NCI-H1694 (cell line): ENCODE results near the gene MYBPC1.
"Not testable (repeated sequence)": the region's sequence is repeated elsewhere in the genome, so short reads cannot be mapped to it uniquely, and the experiment has no call there.

Experiments
- DNase-seq: peaks from one replicate; lab custom pipeline; 2025; lab: John Stamatoyannopoulos, UW

MYBPC1 gene

DNA sequence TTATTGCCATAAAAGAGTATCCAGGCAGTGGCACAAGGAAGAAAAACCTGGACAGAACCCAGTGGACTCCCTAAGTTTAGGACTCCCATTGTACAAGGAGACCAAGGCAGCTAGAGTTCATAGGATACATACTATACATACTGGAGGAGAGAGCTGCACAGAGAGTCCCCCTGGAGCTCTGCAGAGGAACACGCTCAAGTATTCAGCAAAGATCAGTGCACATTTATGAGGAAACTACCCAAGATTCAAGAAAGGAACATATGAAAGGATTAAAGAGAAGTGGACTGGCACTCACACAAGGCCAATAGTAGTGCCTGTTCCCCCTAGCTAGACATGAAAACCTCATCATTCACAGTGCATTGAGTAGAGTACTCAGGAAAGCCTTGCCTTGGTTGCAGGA is 59.7 kb downstream of the MYBPC1 start:
- DNase-seq: no peak

DNA sequence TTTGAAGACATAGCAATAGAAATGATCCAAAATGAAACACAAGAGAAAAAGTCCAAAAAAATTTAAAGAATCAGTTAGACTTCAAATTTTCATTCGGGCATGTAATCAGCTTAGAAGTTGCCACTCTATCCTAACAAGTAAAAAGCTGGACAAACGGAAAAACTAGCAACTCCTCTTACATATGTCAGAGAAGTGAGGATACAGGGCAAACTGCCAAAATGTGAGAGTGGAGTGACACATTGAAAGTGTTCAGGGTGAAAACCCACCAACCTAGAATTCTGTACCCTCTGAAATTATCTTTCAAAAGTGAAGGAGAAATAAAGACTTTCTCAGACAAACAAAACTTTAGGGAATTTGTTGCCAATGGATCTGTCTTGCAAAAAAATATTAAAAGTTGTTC is 60.6 kb downstream of the MYBPC1 start:
- no peak for DNase-seq

DNA sequence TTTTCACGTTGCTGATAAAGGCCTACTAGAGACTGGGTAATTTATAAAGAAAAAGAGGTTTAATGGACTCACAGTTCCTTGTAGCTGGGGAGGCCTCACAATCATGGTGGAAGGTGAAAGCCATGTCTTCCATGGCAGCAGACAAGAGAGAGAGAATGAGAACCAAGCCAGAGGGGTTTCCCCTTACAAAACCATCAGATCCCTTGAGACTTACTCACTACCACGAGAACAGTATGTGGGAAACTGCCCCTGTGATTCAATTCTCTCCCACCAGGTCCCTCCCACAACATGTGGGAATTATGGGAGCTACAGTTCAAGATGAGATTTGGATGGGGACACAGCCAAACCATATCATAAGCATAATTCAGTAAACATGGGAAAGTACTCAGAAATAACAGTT is 65.9 kb downstream of the MYBPC1 start:
- DNase-seq: not testable (repeated sequence)

DNA sequence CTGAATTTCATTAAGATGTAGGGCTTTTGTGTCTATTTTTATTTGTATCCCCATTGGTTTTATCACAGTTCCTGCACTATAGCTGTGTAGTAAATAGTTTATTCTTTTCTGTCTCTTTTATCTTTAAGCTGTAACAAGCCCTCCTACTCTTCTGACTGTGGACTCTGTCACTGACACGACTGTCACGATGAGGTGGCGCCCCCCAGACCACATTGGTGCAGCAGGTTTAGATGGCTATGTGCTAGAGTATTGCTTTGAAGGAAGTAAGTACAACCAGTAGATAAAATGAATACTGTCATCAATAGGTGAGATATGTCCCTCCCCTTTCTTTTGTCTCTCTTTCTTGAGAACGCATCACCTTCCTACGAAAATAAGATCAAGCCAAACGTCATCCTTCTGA is 68.5 kb downstream of the MYBPC1 start:
- no peak for DNase-seq

DNA sequence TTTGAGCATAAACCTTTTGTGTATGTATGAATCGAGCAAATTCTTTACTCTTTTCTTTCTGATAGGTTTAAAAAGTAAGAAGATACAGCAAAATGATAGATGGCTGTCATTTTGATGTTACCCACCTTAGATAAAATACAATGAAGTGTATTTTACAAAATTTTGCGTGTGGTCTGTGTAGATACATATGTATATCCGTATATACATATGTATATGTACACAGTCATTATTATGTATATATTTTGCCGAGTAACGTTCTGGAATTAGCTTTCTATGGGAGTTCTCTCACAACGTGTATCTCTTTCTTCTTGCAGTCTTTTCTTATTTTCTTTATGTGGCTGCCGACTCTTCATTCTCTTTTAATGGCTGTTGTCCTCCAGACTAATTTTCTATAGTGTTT is 70.2 kb downstream of the MYBPC1 start:
- DNase-seq: no peak

DNA sequence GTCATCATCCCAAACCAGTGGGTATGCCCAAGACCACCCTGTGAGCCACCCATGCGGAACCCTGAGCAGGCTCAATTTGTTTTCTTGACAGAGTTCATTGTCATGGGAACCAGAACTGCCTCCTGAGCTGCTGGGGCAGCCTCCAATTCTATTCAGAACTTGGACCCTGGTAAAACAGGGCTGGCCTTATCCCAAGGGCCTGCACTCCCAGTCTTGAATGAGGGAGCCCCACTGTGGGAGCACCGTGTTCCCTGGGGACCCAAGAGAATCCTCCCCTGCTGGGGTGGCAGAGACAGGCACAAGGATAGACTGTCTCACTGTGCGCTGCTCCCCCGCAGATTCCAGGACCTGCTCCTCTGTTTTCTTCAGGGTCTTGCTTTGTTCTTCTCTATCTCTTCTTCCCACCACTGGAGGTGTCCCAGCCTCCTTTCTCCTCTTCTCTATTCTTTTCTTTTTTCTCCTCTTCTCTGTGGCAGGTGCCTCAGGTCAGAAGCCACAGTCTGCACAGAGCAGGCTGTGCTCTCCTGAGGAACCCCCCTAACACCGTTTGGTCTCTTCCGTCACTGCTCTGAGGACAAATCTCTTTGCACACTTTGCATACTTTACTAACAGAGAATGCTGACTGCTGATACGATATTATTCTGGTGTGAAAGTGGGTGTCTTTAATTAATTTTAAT is 71.4 kb downstream of the MYBPC1 start:
- DNase-seq: no peak

DNA sequence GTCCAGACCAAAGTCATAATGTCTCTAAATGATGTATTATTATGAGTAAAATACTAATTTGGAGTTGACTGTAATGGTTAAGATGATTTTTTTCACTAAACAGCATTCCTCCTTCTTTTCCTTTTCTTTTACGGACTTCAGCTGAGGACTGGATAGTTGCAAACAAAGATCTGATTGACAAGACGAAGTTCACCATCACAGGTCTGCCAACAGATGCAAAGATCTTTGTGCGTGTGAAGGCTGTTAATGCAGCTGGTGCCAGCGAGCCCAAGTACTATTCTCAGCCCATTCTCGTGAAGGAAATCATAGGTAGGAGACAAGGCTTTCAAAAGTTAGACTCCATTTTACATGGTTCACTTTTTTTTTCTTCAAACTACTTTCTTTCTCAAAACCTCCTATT is 72.8 kb downstream of the MYBPC1 start:
- DNase-seq: no peak

DNA sequence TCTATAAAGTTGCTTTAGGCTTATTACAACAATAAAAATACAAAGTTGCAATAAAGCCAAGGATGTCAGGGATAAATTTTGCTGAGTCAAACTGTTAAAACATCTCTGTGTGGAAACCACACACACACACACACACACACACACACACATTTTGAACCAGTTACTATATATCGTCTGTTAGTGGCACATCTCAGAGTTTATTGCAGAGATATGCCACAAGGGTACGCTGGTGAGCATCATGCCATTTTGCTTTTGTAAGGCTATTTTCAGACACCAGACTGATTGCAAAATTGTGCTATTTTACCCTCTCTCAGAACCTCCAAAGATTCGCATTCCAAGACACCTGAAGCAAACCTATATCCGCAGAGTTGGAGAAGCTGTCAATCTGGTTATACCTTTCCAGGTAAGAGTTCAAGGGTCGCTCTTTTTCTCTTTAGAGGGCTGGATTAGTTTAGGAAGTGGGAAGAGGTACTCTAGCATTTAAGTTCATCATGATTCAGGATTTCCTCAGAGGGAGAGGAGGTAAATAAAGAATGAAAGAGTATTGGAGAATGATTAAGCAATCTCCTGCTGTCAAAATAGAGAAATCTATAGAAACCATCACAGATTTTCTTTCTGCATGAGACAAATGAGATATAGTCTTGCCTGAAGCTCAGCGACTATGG is 75.4 kb downstream of the MYBPC1 start:
- peak; percentile 17 for DNase-seq

DNA sequence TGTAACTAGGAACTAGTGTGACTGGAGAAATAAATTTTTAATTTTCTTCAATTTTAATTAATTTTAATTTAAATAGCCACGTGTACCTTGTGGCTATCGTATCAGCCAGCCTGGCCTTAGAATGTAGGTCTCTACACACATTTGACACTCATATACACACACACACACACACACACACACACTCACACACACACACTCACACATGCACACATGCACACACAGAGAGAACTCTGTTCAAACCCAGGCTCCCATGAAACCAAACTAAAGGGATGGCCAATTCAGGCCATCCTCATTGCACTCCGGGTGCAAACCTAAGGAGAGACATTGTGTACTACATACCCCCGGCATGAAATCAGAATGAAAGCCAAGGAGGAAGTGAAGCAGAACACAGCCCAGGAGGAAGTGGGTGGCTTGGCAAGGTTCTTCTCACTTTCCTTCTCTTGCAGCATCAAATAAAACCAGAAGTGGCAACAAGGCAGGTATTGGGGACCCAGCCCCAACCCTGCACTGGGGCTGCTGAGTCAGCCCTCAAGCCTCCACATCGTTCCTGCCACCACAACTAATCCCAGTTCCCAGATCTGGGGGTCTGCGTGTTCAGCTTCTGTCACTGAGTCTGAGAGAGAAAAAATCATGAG is 76.5 kb downstream of the MYBPC1 start:
- no peak for DNase-seq

DNA sequence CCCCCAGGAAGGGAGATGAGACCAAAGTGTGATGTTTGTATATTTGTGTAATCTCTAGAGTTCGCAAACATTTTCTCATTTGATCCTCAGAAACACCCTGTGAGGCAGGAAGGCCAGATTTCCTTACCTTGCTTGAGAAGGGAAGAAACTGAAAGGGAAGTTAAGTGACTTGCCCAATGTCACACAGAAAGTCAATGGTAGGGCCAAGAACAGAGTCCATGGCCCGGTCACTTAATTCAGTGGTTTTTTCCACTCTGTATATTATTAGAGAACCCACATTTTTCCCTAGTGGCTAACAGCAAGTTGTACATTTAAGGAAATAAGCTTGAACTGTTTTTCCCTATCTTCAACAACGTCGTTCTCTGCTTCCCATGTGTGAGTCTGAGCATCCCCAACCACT is 77.1 kb downstream of the MYBPC1 start:
- DNase-seq: no peak

DNA sequence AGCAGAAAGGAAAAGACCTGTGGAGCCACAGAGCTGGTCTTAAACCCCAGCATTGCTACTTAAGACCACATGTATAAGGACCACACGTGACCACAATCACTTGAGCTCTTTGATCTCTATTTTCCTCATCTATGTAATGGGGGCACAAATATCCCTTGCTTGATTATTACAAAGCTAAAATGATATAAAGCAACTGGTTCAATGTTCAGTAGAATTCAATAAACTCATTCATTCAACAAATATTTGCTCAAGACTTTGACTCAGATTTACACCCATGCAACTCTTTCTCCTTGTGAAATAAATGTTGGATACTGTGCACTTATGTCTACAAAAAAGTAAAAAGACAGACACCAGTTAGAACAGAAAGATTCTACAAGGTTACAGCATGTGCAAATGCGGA is 80.8 kb downstream of the MYBPC1 start:
- DNase-seq: no peak

DNA sequence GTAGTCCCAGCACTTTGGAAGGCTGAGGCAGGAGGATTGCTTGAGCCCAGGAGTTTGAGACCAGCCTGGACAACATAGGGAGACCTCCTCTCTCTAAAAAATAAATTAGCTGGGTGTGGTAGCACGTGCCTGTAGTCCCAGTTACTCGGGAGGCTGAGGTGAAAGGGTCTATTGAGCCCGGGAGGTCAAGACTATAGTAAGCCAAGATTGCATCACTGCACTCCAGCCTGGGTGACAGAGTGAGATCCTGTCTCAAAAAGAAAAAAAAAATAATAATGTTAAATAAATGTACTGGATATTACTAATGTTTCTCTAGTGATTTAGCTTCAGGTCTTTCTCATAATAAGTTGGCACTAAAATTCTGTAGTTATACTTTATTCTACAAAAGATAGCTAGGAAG is 81.7 kb downstream of the MYBPC1 start:
- DNase-seq: not testable (repeated sequence)

DNA sequence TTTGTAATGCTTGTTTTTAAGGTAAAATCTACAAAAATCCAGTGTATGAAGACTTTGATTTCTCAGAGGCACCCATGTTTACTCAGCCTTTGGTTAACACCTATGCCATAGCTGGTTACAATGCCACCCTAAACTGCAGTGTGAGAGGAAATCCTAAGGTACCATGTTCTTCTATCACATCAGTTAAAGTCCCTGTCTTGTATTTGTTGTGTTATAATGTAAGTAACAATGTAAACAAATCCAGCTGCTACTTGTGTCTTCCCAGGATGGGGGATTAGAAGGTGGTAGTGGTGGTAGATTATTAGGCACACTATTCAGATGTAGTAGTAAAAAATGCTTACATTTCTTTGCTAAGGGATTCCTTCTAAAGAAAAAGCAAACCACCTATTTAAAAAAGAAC is 83.3 kb downstream of the MYBPC1 start:
- no peak for DNase-seq

DNA sequence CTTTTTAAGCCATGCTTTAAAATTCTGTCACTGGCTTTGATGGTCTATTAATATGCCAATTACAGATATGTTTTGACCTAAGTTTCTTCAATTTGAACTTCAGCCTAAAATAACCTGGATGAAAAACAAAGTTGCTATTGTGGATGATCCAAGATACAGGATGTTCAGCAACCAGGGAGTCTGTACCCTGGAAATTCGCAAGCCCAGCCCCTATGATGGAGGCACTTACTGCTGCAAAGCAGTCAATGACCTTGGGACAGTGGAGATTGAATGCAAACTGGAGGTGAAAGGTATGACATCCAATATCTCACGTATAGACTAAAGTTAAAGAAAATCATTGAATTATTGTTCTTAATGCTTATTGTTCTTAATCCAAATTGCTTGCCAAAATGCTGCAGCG is 85.5 kb downstream of the MYBPC1 start:
- no peak for DNase-seq

DNA sequence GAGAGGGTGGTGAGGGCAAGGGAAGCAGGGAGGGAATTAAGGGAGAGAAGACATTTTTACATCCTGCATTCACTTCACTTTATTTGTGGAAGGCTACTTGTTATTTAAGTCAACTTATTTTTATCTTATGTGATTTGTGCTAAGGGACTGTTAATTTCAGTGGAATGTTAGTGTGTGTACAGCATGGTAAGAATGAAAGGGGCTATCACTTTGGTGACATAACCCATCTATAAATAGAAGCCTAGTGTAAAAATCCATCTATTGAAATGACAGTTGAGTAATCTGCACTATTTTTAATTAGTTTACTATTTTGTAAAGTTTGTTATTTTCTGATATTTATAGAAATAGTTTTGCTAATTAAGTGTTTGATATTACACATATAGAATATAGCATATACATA is 85.9 kb downstream of the MYBPC1 start:
- no peak for DNase-seq

DNA sequence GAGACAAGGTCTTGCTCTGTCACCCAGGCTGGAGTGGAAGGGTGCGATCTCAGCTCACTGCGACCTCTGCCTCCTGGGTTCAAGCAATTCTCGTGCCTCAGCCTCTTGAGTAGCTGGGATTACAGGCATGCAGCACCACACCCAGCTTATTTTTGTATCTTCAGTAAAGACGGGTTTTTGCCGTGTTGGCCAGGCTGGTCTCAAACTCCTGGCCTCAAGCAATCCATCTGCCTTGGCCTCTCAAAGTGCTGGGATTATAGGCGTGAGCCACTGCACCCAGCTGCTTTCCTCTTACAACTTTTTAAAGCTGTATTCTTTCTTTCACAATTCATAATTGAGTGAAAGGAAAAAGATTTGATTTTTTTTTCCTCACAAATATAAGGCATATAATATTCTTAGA is 86.9 kb downstream of the MYBPC1 start:
- DNase-seq: not testable (repeated sequence)

DNA sequence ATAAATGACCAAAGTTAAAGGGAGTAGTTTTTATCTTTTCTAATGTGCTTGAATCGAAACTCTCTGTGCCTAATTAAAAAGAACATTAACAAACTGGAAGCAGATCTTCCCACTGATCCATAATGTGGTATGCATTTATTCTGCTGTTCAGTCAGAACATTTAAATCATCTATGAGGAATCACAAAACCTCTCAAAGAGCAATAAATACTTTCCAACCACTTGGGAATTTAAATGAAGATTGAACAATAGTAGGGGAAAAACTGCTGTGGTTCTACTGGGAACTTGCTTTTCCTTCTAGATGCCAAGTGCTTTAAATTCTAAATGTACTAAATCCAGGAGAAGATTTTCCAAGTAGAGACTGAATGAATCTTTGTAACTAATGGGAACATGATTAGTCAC is 90.3 kb downstream of the MYBPC1 start:
- DNase-seq: no peak

DNA sequence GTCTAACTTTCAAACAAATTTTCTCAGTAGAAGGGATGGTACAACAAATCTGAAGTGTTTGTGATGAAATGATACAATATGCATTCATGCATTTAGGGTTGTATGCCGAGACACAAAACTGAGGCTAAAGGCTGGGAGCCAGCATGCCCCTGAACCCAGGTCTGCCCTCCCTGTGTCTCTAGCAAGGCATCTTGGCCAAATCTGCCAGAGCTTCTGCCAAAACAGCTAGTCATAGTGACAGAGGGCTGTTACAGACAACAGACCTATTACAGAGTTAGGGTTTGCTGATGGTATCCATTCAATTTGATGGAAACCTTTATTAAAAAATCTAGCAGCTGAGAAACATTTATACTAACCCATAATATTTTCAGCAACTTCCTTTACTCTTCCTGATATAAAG is 91.4 kb downstream of the MYBPC1 start:
- no peak for DNase-seq

DNA sequence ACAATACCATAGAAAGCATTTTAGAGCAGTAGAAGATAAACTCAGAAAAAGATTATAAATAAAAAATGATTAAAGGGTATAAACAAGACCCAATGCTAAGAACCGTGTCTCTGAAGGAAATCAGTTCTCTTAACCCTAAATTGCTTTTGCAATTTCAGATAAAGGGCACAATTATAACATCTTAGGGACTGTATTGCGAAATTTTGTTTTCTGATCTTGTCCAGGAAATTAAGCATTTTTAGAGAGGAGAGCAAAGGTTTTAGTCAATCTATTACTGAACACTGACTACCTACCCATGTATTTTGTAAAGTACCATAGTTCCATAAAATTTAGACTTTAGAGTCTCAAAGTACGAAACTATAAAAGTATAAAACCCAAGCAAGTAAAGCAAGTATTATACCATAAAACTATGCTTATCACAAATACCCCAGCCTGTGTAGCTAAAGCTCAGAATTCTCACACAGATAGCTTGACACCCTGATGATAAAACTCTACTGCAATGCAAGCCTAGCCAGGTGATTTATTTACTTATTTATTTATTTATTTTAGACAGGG is 95.8 kb downstream of the MYBPC1 start:
- no peak for DNase-seq

DNA sequence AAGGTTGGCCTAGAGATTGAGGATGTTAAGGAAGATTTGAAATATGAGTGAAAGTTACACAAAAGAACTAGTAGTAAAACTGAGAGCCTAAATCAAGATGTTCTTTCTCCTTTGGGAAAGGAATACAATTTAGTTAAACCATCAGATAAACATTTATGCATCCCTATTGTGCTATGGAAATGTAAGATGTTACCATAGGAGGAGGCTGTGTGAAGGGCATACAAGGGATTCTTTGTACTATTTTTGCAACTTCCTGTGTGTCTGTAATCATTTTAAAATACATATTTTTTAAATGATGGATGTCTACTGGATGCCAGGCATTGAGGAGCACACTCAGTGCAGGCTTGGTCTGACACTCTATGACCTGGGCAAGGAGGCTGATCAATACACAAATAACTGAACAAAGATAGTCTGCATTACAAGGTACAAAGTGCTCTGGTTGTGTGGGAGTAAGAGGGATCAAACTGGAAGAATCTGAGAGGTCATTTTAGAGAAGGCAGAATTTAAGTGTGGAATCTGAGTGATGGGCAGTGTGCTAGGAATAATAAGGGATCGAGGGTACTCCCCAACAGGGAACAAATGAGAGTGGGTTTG is 96.8 kb downstream of the MYBPC1 start:
- DNase-seq: no peak

DNA sequence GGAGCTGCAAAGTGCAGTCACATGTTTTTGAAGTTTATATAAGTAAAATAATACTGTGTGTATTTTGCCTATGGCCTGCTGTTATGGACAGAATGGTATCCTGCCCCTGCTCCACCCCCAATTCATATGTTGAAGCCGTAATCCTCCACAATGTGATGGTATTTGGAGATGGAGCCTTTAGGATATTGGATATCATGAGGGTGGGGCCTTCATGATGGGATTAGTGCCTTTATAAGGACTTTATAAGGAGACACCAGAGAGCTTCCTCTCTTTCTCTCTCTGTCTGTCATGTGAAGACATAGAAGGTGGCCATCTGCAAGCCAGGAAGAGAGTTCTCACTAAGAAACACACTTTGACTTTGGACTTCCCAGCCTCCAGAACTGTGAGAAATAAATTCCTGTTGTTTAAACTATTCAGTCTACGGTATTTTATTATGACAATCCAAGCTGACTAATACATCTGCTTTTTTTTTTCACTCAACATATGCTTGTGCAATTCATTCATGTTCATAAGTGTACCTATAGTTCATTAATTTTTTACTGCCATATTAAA is 99.6 kb downstream of the MYBPC1 start:
- DNase-seq: no peak

DNA sequence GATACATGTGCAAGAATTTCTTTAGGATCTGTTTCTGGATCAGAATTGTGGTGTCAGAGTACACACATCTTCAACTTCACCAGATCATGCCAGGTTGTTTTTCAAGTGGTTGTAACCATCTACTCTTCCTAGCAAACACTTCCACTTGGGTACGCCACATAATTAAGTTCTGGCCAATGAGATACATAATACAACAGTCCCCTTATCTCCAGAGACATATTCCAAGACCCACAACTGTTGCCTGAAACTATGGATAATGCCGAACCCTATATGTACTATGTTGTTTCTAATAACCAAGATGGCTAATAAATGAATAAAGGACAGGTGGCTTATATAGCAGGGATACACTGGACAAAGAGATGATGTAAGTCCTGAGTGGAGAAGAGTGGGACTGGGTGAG is 100.2 kb downstream of the MYBPC1 start:
- no peak for DNase-seq

DNA sequence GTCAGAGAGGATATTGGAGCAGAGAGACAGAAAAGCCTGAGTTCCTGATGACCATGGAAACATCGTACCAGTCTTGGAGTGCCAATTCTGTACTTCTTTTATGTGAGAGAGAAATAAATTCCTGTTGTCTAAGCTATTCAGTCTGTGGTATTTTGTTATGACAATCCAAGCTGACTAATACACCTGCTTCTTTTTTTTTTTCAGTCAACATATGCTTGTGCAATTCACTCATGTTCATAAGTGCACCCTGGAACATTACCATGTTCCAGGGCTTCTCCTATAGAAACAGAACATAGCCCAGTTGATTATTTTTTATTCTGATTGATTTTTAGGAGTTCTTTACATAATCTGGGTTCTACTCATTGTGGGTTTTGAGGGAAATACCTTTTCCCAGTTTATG is 100.9 kb downstream of the MYBPC1 start:
- no peak for DNase-seq
